GM19240 (cell line): ENCODE data around the gene DOCK7.
"Not testable (repeated sequence)": the region's sequence is repeated elsewhere in the genome, so short reads cannot be mapped to it uniquely, and the experiment has no call there.

ENCODE experiments used
- DNase-seq: peaks from one replicate; pipeline ENCODE4 v3.0.0; 2011; ENCODE audit warnings: low spot score; ENCODE audit not compliant: insufficient read length

Gene DOCK7

GRCh38 chr1:62610588-62610987, 77.6 kb downstream of the DOCK7 start:
- not testable (repeated sequence) for DNase-seq

- DNase-seq, result no peak
Observed at GRCh38 chr1:62608905-62609304, 79.3 kb downstream of the DOCK7 start.

DNA sequence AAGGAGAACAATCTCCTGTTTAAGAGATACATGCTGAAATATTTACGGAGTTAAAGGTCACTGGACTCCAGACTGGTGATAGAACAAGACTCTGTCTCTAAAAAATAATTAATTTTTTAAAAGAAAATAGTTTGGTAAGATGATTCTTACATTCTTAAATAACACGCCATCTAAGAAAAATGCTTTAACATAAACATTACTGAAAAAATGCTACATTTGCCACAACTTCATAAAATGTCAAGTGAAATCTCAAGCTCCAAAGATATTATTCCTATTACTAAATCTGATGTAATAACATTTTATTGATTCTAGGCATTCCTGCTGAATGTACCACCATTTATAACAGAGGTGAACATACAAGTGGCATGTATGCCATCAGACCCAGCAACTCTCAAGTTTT, 86.7 kb downstream of the DOCK7 start:
- no peak for DNase-seq

DNA sequence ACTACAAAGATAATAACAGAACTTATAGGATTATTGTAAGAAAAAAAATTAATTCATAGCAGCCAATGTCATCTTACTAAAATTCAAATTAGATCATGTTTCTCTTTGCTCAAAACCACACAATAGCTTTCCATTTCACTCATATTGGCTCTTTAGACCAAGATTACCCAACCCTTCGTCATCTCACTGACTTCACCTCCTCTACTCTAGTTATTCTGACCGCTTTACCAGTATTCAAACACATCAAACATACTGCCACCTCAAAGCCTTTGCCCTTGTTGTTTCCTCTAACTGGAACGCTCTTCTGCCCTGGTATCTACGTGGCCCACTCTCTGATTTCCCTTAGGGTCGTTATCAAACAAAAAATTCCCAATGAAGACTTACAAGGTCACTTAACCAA, 89.1 kb downstream of the DOCK7 start:
- no peak for DNase-seq

DNA sequence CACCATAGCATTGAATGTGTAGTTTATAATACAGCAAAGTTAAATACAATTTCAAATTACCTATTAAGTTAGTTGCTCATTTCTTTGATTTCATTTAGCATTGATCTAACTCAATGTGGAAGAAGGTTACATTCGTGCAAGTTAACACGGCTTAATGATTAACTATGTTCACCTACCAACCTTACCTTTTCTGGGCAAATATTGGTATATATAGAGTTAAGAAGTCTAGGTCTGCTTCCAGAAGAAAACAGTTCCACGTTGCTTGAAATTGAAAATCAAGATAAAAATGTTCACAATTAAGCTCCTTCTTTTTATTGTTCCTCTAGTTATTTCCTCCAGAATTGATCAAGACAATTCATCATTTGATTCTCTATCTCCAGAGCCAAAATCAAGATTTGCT, 90.9 kb downstream of the DOCK7 start, which contains the start of gene ANGPTL3:
Gene ANGPTL3 (plus strand): TSS at position 240 of the 400 bp plus-strand sequence. CDS start 47 bp downstream, at position 287.
- DNase-seq, result no peak

GRCh38 chr1:62595647-62596046, 92.5 kb downstream of the DOCK7 start:
- DNase-seq, result no peak

DNA sequence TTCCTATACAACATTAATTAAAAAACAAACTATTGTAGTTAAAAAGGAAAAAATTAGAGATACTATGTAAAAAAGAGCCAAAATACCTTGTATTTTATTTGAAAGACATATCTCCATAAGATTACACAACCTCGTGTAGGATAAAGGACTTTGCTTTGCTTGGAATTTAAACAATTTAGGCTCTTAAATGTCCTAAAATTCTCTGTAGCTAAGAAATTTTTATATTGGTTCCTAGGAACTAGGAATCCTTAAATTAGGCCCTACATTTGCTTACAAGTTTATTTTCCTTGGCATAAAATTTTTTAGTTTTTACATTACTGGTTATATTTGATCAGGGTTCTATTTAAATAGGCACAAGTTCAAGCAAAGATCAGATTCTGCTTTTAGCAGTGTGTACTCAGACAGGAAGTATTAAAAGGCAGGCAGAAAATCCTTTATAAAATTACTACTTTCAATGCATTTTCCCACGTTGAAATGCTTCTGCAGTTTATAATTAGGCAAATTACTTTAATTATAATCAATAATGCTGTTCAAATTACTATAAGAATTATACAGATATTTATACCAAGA, 94.3 kb downstream of the DOCK7 start:
- no peak for DNase-seq

DNA sequence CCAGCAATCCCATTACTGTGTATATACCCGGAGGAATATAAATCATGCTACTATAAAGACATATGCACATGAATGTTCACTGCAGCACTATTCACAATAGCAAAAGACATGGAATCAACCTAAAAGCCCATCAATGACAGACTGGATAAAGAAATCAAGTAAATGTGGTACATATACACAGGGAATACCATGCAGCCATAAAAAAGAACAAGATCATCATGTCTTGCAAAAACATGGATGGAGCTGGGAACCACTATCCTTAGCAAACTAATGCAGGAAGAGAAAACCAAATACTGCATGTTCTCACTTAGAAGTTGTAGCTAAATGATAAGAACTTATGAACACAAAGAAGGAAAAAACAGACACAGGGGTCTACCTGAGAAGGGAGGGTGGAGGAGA, 97.2 kb downstream of the DOCK7 start:
- DNase-seq, result no peak

DNA sequence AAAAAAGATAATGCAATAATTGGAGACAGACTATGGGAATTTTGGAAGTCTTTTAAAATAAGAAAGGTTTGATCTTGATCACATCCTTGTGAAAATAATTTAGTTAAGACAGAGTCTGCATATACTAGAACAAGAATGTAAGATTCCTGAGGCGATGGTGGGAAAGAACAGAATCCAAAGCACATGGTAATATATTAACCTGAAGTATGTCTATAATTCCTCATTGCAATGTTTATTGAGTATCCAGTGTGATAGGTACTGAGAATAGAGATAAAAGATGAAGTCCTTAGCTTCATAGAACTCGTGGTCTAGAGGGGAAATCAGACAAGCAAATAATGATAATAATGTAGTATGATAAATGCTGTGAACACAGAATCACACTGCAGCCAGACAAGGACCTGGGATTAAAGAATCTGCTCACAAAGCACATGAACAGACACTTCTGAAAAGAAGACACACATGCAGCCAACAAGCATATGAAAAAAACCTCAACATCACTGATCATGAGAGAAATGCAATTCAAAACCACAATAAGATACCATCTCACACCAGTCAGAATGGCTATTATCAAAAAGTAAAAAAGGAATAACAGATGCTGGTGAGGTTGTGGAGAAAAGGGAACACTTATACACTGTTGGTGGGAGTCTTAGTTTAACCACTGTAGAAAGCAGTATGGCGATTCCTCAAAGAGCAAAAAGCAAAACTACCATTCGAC, 97.8 kb downstream of the DOCK7 start:
- no peak for DNase-seq

- no peak for DNase-seq
Observed at GRCh38 chr1:62589321-62589720, 98.9 kb downstream of the DOCK7 start.

- DNase-seq, result no peak
Observed at GRCh38 chr1:62588000-62588399, 100.2 kb downstream of the DOCK7 start.

- DNase-seq, result no peak
Observed at GRCh38 chr1:62585469-62586155, 102.6 kb downstream of the DOCK7 start.

DNA sequence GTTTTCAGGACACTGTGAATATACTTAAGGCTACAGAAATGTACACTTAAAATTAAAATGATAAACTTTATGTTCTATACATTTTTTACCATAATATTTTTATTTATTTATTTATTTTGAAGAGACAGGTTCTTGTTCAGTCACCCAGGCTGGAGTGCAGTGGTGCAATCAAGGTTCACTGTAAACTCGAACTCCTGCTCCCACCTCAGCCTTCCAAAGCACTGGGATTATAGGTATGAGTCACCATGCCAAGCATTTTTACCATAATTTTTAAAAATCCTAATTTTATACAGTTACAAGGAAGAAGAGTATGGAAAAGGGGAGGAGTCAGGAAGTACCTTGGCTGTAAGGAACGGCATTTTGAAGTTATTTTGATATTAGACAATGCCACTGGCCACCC, 114.5 kb downstream of the DOCK7 start:
- DNase-seq, result no peak

GRCh38 chr1:62572476-62572875, 115.7 kb downstream of the DOCK7 start:
- no peak for DNase-seq

GRCh38 chr1:62571517-62571916, 116.7 kb downstream of the DOCK7 start:
- not testable (repeated sequence) for DNase-seq

- DNase-seq, result not testable (repeated sequence)
Observed at GRCh38 chr1:62567926-62568325, 120.3 kb downstream of the DOCK7 start.

DNA sequence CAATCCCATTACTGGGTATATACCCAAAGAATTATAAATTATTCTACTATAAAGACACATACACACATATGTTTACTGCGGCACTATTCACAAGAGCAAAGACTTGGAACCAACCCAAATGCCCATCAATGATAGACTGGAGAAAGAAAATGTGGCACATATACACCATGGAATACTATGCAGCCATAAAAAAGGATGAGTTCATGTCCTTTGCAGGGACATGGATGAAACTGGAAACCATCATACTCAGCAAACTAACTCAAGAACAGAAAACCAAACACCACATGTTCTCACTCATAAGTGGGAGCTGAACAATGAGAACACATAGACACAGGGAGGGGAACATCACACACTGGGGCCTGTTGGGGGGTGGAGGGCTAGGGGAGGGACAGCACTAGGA, 121.0 kb downstream of the DOCK7 start:
- DNase-seq, result not testable (repeated sequence)

DNA sequence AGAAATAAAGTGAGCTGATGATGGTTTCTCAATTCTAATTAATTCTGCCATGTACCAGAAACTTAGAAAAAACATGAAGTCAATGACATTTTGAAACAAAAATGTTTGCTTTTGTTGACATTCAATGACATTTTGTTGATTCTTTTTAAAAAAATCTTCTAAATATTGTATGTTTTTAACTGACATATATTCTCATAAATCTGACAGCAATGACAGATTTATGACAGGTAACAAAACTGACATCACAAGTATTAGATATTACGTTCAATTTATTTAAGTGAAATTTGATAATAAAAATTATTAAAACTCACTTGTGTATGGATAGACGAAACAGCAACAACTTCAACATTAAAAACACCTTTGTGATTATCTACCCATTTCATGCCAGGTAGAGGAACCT, 126.9 kb downstream of the DOCK7 start:
- DNase-seq, result no peak

- no peak for DNase-seq
Observed at GRCh38 chr1:62544570-62544969, 143.6 kb downstream of the DOCK7 start.

- DNase-seq, result no peak
Observed at GRCh38 chr1:62541048-62541447, 147.1 kb downstream of the DOCK7 start.

DNA sequence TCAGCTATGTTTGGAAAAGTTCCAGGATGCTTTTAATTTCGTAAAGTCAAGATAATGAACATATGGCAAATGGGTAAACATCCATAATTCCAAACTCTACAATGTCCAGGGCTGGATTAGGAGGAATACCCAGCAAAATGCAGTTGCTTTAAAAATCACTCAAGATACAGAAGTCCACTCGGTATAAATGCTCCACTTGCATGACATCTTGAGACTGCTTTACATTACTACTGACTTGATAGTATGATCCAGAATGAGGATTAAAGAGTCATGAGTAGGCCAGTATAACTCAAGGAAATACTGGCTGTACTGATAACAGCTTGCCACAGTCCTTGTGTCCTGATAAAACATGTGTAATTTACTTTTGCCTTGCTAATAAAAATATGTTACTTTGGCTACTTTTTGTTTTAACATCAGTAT, 149.1 kb downstream of the DOCK7 start:
- no peak for DNase-seq

GRCh38 chr1:62536865-62537264, 151.3 kb downstream of the DOCK7 start:
- DNase-seq, result no peak
